Small intestine (tissue), 7 donors: Measurements from ENCODE around the gene PARD3. TPM values are rescaled to one million over a fixed set of nuclear protein-coding genes. Genes with fewer than 3 reads are reported as not detected.

Experiments used
- DNase-seq, 2 donors: peaks; one replicate each; pipeline versions ENCODE4 v3.0.0 to v3.0.0-alpha.2; 2013
- FAIRE-seq: peaks from 2 replicates; lab custom pipeline; 2012; peaks lifted over from hg19 to GRCh38; lab: Jason Lieb, UNC
- H3K27ac ChIP-seq, 3 donors: one replicate each; pipeline ENCODE4 v1.5.1; 2013; ENCODE audit warnings: low read length in 2 of 3, mild to moderate bottlenecking in 2 of 3, control low read depth in 1 of 3, inconsistent platforms in 1 of 3, low read depth in 1 of 3, moderate library complexity in 1 of 3
- H3K27me3 ChIP-seq, 3 donors: one replicate each; pipeline ENCODE4 v1.6.1; 2013; ENCODE audit warnings: low read length in 3 of 3, inconsistent platforms in 1 of 3; ENCODE audit not compliant: control insufficient read depth in 3 of 3, insufficient read depth in 3 of 3
- H3K36me3 ChIP-seq, 3 donors: one replicate each; pipeline ENCODE4 v1.6.1; 2013; ENCODE audit warnings: low read length in 3 of 3, inconsistent platforms in 1 of 3, low read depth in 1 of 3, mild to moderate bottlenecking in 1 of 3, moderate library complexity in 1 of 3; ENCODE audit not compliant: control insufficient read depth in 3 of 3, insufficient read depth in 2 of 3
- H3K4me1 ChIP-seq, 3 donors: one replicate each; pipeline ENCODE4 v1.6.1; 2013; ENCODE audit warnings: low read length in 2 of 3, inconsistent platforms in 1 of 3, low read depth in 1 of 3, mild to moderate bottlenecking in 1 of 3, moderate library complexity in 1 of 3; ENCODE audit not compliant: control insufficient read depth in 3 of 3, insufficient read depth in 2 of 3
- H3K4me3 ChIP-seq, 3 donors: one replicate each; pipeline ENCODE4 v1.5.1; 2013; ENCODE audit warnings: low read length in 3 of 3, control low read depth in 1 of 3, inconsistent platforms in 1 of 3, low read depth in 1 of 3, mild to moderate bottlenecking in 1 of 3, moderate library complexity in 1 of 3
- H3K9me3 ChIP-seq, 2 donors: one replicate each; pipeline ENCODE4 v1.6.1; 2013; ENCODE audit warnings: low read depth in 1 of 2, low read length in 1 of 2; ENCODE audit not compliant: control insufficient read depth in 2 of 2, insufficient read depth in 1 of 2
- WGBS, 3 donors: extraction: QIAGEN DNeasy Blood & Tissue Kit; methylation state at CpG; one replicate each; pipeline ENCODE4 v1.1.7; 2013; 5-methylcytosine and 5-hydroxymethylcytosine counted together
- polyA plus RNA-seq, 4 donors: library from polyadenylated mRNA; stranded (reverse) in 3 of 4; unstranded in 1 of 4; fragments of 200-250 nt in 3 of 4; fragments of 120-200 nt in 1 of 4; gene quantifications; one replicate each; pipeline versions ENCODE4 v1.2.1 to v1.2.3, GENCODE V29; 2013
- donor health status: healthy with polysubstance abuse.
- donor health status: control.
- donor health status: control.
- donor health status: Bipolar disorder and iron deficiency.
- donor health status: healthy.

PARD3 gene
- polyA plus RNA-seq, 4 donors, result 14.3 to 24.3 (median 15.5) TPM

DNA sequence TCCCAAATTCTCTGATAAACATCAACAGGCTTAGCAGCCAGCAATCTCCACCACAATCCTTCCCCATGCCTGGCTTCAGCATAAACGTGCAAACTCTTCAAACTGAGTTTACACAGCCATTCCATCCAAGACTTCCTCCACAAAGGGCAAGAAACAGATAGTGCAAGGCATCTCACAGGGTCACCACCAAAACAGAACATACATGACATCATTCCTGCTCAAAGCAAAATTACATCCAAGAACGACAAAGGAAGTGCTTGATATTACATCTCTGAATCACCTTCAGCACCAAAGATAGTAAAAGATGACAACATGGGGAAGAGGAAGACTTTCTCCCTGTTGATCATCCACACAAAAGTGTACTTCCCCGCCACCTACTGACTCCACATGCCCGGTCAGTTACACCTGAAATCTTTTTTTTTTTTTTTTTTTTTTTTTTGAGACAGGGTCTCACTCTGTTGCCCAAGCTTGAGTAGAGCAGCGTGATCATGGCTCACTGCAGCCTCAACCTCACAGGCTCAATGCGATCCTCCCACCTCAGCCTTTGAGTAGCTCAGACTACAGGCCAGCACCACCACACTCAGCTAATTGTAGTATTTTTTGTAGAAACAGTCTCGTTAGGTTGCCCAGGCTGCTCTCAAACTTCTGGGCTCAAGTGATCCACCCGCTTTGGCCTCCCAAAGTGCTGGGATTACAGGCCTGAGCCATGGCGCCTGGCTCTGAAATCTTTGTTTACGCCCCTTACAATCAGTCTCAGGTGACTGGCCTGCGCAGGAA, 127.5 kb downstream of the PARD3 start:
- peaks cover 0 to 3% (median 0%) of the 10 kb centered on the region in 3 donors for H3K36me3 ChIP-seq
- peaks cover 0 to 3% (median 0%) of the 10 kb centered on the region in 3 donors for H3K4me1 ChIP-seq
- WGBS, 3 donors, result 85 to 86% (median 86%) methylated on average over 11 of the region's 11 CpGs
- no peak overlapping the region for H3K4me3 ChIP-seq
- no peaks in the 10 kb centered on the region for H3K27me3 ChIP-seq
- no peak overlapping the region for H3K27ac ChIP-seq
- FAIRE-seq (no peak), DNase-seq (no peak)
- H3K9me3 ChIP-seq, result no peaks in the 10 kb centered on the region

DNA sequence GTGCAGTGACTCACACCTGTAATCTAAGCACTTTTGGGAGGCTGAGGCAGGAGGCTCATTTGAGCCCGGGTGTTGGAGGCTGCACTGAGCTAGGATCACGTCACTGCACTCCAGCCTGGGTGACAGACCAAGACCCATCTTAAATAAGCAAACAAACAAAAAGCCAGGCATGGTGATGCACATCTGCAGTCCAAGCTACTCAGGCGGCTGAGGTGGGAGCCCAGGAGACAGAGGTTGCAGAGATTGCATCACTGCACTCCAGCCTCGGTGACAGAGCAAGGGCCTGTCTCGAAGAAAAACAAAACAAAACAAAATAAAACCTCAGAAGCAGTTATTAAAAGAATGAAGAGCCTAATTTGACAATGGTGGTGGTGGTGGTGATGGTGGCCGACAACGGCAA, 132.5 kb downstream of the PARD3 start:
- 90 to 94% (median 91%) methylated on average over 7 of the region's 7 CpGs for WGBS, 3 donors
- no peak for FAIRE-seq
- Histone ChIP-seq H3K4me3 (no peak overlapping the region), H3K27me3 (no peaks in the 10 kb centered on the region), H3K4me1 (peaks cover 0 to 3% (median 0%) of the 10 kb centered on the region in 3 donors), H3K27ac (no peak overlapping the region), H3K36me3 (no peaks in the 10 kb centered on the region), H3K9me3 (no peaks in the 10 kb centered on the region)
- no peak for DNase-seq

DNA sequence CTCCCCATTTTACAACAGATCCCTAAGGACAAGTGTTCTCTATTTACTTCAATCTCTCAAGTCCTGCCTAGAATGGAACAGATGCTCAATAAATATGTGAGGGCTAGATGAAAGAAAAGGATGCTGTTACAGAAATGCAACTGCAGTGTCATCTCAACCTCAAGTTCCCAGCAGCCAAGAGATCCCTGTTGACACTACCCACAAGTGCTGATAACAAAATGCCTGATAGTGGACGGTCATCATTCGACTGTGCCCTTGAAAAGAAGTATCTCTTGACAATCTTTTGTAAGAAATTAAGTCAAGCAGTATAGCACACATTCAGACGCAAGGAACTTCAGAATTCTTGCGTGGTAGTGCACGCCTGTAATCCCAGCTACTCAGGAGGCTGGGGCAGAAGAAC, 133.2 kb downstream of the PARD3 start:
- Histone ChIP-seq H3K9me3 (no peaks in the 10 kb centered on the region), H3K4me3 (no peak overlapping the region), H3K27me3 (no peaks in the 10 kb centered on the region), H3K27ac (no peak overlapping the region), H3K36me3 (no peaks in the 10 kb centered on the region), H3K4me1 (peaks cover 0 to 3% (median 0%) of the 10 kb centered on the region in 3 donors)
- FAIRE-seq (no peak), DNase-seq (no peak)
- WGBS, 3 donors, result 81 to 87% (median 83%) methylated on average over 5 of the region's 5 CpGs

DNA sequence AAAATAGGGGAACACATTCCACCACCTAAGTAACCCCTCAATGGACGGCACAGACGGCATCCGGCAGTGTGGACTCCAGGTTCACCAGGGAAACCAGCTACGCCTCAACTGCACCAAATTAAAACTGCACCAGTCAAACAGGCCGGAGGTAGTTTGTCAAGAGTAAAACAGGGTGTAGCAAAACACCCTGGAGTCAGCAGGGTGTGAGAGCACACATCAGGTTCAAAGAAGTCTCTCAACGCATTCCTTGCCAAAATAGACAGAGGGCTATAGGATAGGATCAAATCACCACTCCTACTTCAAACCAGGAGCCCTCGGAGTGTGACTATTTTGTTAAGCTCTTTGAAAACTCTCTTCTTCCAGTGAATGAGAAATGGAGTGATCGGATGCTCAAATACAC, 135.9 kb downstream of the PARD3 start:
- FAIRE-seq (no peak), DNase-seq (no peak)
- Histone ChIP-seq H3K36me3 (peaks cover 0 to 3% (median 0%) of the 10 kb centered on the region in 3 donors), H3K27me3 (no peaks in the 10 kb centered on the region), H3K4me3 (no peak overlapping the region), H3K9me3 (no peaks in the 10 kb centered on the region), H3K27ac (no peak overlapping the region), H3K4me1 (peaks cover 0 to 3% (median 0%) of the 10 kb centered on the region in 3 donors)
- WGBS, 3 donors, result 92 to 93% (median 93%) methylated on average over 8 of the region's 8 CpGs

DNA sequence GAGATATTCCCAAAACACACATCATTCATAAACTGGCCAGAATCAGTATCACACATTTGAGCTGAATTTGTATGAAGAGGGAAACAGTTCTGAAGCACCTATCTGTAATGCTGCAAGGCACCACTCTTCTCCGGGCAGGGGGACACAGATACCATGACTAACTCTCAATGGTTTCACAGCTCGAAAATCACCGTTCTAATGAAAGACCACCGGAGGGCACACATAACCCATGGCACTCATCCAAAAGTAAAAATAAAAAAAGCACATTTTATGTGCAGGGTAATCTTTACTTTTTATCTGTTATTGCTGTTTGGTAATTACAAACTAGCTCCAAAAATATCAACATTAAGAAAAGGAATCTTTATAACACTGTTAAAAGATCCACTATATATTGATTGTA, 137.5 kb downstream of the PARD3 start:
- H3K4me3 ChIP-seq, result no peak overlapping the region
- no peaks in the 10 kb centered on the region for H3K4me1 ChIP-seq
- no peak overlapping the region for H3K27ac ChIP-seq
- H3K9me3 ChIP-seq, result no peaks in the 10 kb centered on the region
- FAIRE-seq (no peak), DNase-seq (no peak)
- peaks cover 0 to 3% (median 0%) of the 10 kb centered on the region in 3 donors for H3K36me3 ChIP-seq
- WGBS, 3 donors, result 89 to 95% (median 93%) methylated on average over 4 of the region's 4 CpGs
- H3K27me3 ChIP-seq, result no peaks in the 10 kb centered on the region

DNA sequence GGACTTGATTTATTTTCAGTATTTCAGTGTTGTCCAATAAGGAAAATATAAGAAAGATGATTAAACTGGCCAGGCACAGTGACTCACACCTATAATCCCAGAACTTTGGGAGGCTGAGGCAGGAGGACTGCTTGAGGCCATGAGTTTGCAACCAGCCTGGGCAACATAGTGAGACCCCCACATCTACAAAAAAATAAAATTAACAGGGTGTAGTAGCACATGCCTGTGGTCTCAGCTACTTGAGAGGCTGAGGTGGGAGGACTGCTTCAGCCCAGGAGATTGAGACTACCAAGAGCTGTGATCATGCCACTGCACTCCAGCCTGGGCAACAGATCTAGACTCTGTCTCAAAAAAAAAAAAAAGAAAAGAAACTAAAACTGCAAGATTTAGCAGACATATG, 138.0 kb downstream of the PARD3 start:
- Histone ChIP-seq H3K27me3 (no peaks in the 10 kb centered on the region), H3K27ac (no peak overlapping the region), H3K9me3 (no peaks in the 10 kb centered on the region), H3K4me3 (no peak overlapping the region), H3K4me1 (no peaks in the 10 kb centered on the region), H3K36me3 (peaks cover 0 to 3% (median 0%) of the 10 kb centered on the region in 3 donors)
- FAIRE-seq, result no peak
- DNase-seq, result no peak

DNA sequence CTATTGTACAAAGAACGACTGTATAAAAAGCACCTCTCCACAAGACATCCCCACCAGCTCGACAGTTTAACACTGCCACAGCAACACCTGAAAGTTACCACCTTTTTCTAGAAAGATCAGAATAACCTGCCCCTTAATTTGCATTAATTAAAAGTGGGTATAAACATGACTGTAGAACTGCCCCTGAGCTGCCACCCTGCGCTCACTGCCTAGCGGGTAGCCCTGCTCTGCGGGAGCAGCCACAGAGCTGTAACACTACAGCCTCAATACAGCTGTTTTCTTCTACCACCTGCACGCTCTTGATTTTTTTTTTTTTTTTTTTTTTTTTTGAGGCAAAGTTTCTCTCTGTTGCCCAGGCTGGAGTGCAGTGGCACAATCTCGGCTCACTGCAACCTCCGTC, 140.9 kb downstream of the PARD3 start:
- Histone ChIP-seq H3K4me3 (no peak overlapping the region), H3K27me3 (no peaks in the 10 kb centered on the region), H3K9me3 (no peaks in the 10 kb centered on the region), H3K36me3 (peaks cover 0 to 3% (median 0%) of the 10 kb centered on the region in 3 donors), H3K27ac (no peak overlapping the region), H3K4me1 (no peaks in the 10 kb centered on the region)
- FAIRE-seq (no peak), DNase-seq (no peak)
- WGBS, 3 donors, result 87 to 90% (median 88%) methylated on average over 8 of the region's 8 CpGs

DNA sequence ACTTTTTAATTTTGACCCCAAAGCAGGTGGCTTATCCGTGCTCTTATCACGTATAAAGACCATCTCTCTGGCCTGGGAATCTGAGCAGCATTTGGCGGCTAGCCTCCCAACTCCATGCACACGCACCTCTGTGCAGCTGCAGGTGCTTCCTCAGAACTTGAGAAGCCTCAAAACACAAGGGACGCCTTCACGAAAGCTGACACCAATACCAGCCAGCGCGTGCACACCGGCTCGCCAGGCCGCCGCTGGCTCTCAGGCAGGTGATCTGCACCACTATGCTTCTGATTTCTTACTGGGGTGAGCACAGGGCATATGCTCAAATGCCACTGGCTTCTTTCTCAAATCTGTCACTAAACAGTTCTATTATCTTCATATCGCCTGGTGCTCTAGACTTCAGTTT, 145.0 kb downstream of the PARD3 start:
- Histone ChIP-seq H3K9me3 (no peaks in the 10 kb centered on the region), H3K27me3 (no peaks in the 10 kb centered on the region), H3K4me3 (no peak overlapping the region), H3K4me1 (no peaks in the 10 kb centered on the region), H3K36me3 (no peaks in the 10 kb centered on the region), H3K27ac (no peak overlapping the region)
- DNase-seq, result no peak
- WGBS, 3 donors, result 81 to 93% (median 87%) methylated on average over 13 of the region's 13 CpGs
- no peak for FAIRE-seq

DNA sequence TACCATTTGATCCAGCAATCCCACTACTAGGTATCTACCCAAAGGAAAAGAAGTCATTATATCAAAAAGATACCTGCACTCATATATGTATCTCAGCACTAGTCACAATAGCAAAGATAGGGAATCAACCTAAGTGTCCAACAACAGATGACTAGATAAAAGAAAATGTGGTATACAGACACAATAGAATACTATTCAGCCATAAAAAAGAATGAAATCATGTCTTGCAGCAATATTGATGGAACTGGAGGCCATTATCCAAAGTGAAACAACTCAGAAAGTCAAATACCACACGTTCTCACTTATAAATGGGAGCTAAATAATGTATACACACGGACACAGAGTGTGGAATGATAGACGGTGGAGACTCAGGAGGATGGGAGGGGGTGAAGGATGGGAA, 146.0 kb downstream of the PARD3 start:
- 81 to 93% (median 88%) methylated on average over 3 of the region's 3 CpGs for WGBS, 3 donors
- no peaks in the 10 kb centered on the region for H3K36me3 ChIP-seq
- FAIRE-seq (no peak), DNase-seq (no peak)
- no peak overlapping the region for H3K27ac ChIP-seq
- no peaks in the 10 kb centered on the region for H3K4me1 ChIP-seq
- no peaks in the 10 kb centered on the region for H3K9me3 ChIP-seq
- H3K4me3 ChIP-seq, result no peak overlapping the region
- no peaks in the 10 kb centered on the region for H3K27me3 ChIP-seq
